UCSD-AML1 (cell line): Measurements from ENCODE around the gene CYP26C1.

Experiments
- DNase-seq: peaks from one replicate; lab custom pipeline; 2025; ENCODE audit not compliant: unreplicated experiment; lab: John Stamatoyannopoulos, UW

CYP26C1 gene, protein sequence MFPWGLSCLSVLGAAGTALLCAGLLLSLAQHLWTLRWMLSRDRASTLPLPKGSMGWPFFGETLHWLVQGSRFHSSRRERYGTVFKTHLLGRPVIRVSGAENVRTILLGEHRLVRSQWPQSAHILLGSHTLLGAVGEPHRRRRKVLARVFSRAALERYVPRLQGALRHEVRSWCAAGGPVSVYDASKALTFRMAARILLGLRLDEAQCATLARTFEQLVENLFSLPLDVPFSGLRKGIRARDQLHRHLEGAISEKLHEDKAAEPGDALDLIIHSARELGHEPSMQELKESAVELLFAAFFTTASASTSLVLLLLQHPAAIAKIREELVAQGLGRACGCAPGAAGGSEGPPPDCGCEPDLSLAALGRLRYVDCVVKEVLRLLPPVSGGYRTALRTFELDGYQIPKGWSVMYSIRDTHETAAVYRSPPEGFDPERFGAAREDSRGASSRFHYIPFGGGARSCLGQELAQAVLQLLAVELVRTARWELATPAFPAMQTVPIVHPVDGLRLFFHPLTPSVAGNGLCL

DNA sequence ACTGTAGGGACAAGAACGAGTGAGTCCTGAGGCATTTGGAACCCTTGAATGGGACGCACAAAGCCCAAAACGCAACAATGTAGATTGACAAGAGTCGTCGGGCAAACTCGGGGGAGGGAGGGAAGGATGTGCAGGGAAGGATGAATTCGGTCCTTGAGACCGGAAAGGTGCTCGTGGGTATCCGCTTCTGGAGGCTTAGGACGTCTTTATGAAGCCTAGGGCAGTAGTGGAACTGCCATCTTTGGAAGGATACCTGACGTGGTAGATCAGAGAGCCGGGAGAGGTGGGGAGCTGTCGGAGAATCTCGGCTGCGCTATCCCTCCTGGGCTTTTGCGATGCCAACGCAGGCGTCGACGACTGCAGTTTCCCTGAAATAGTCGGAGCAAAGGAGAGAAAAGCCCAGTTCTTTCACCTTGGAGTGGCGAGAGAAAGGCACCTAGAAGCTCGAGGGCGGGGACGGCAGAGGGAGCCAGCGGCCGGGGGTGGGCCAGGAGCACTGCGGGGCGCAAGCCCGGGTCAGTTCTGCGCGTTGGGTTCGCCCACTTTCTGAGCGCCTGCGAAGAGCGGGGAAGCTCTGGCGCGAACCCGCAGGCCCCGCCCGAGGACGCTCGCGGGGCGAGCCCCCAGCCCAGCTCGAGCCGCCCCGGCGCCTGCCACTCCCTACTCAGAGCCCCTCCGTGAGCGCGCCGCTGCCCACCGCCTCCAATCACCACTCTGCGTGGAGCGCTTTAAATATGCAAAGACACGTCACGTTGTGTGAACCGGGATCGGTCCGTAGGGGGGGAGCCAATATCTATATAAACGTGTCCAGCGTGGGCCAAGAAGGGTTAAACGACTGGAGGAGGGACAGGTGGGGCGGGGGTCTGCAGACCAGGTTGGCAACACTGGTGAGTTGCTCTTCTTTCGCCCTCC lies at the start of gene CYP26C1:
Gene CYP26C1, plus strand, starts transcription at position 824 of the 912 bp plus-strand sequence. CDS start 466 bp downstream, outside the sequence.
- DNase-seq = no peak

DNA sequence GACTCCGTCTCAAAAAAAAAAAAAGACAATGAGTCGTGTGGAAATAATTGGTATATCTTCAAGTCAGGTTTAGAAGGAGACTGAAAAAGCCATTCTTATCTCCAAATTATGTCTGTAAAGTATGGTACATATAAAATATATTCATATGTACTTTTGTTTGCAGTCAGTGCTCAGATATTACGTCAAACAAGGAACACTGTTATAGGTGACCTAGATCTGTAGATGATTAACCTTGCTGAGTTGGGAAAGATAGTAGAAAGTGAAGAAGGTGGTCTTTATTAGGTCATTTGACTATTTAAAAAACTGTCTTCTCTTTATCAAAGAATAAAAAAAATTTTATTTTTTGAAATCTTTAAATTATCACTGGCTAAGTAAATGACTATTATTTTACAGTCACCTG lies 44.9 kb upstream of the CYP26C1 start:
- DNase-seq = no peak

DNA sequence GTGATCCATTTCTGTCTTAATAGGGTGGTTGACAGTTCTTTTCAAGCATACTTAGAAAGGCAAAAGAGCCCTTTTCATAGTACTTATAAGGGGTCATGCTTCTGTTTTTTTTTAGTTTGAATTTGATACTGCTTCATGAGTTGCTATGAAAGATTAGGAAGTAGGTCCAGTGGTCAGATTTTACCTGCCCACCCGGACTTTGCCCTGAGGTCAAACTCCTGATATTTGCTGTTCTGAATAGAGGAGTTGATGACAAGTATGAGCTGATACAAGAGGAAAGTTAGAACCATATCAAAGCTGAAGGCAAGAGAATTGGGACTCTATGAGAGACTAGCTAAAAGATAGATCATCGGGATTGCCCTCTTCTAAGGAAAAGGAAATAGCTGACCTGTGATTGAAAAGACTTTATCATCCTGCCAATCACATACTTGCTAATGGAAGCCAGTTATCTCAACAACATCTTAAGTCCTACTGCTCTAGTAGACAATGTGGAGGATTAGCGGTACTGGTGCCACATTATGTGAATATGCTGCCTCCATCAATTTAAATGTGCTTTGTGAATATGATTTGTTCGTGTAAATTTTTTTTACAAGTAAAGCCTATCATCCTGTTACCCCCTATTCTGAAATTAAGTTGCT lies 37.5 kb upstream of the CYP26C1 start:
- DNase-seq = no peak

DNA sequence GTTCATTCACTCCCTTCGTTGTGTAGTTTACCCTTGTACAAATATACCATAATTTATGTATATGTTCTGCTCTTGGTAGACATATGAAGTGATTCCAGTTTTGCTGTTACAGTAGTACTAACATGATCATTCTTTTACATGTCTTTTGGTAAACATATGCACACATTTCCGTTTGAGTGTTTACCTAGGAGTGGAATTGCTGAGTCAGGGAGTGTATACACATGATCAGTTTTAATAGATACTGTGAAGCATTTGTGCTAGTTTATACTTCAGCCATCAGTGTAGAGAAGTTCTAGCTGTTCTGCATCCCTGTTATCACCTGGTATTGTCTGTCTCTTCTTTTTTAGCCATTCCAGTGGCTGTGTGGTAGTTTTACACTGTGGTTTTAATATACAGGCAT lies 34.5 kb upstream of the CYP26C1 start:
- no peak for DNase-seq

DNA sequence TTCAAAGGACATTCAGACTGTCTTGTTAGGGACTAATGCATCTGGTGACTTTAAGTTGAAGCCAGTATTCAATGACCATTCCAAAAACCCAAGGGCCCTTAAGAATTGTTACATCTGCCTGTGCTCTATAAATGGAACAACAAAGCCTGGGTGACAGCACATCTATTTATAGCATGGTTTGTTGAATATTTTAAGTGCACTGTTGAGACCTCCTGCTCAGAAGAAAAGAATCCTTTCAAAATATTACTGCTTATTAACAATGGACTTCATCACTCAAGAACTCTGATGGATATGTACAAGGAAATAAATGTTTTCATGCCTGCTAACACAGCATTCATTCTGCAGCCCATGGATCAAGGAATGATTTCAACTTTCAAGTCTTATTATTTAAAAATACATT lies 33.1 kb upstream of the CYP26C1 start:
- no peak for DNase-seq

DNA sequence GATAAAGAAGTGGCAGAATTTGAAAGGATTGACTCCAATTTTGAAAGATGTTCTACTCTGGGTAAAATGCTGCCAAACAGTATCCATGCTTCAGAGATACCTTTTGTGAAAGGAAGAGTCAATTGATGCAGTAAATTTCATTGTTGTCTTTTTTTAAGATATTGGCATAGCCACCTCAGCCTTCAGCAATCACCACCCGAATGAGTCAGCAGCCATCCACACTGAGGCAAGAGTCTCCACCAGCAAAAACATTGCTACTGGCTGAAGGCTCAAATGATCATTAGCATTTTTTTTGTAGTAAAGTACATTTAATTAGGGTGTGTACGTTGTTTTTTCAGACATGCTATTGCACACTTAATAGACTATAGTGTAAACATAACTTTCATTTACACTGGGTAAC lies 31.7 kb upstream of the CYP26C1 start:
- no peak for DNase-seq

DNA sequence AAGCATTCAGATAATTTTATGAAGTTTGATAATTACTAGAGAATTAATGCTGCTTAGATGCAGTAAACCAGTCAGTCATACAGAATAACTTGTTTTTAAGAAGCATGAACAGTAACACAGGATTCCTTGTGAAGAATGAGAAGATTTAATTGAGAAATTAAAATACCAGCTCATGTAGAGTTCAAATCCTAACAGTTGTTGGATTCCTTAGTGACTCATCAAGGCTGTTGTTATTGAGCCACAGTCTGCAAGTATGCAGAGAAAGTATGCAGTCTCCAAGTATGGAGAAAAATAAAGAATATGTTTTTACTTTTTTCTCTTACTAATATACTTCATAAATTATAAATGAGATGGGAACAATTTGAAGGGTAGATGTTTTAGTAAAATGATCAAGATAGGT lies 30.2 kb upstream of the CYP26C1 start:
- no peak for DNase-seq

DNA sequence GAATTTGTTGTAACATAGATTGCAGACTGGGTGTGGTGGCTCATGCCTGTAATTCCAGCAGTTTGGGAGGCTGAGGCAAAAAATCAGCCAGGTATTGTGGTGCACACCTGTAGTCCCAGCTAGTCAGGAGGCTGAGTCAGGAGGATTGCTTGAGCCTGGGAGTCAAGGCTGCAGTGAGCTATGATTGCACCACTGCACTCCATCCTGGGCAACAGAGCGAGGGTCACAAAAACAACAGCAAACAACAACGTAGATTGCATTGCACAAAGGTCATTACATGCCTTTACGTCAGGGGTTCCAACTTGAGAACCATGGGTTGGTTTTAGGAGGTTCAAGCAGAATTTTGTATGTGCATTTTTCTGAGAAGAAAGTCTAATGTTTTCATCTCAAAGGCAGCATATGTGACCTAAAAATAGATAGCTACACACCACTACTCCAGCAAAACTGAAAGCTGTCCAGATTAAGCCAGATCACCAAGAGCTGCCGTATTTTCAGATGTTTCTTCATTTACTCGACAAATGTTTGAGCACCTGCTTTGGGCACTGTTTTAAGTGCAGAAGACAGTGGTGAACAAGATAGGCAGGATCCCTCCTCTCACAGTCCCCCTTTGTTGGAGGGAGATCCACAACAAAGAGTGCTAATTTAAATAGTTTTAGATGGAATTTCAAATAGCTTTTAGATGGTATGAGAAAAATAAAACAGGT lies 28.3 kb upstream of the CYP26C1 start:
- DNase-seq = no peak

DNA sequence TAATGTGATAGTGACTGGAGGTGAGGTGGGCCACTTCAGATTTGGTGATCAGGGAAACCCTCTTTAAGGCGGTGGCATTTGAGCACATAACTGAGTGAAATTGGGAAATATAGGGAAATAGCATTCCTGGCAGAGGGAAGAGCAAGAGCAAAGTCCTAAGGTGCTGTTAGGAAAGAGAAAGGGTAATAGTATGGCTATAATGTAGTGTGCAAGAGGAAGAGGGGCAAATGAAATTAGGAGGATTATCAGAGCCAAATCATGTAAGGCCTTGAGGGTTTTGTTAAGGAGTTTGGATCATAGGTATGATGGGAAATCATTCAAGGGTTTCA lies 27.8 kb upstream of the CYP26C1 start:
- DNase-seq = no peak

DNA sequence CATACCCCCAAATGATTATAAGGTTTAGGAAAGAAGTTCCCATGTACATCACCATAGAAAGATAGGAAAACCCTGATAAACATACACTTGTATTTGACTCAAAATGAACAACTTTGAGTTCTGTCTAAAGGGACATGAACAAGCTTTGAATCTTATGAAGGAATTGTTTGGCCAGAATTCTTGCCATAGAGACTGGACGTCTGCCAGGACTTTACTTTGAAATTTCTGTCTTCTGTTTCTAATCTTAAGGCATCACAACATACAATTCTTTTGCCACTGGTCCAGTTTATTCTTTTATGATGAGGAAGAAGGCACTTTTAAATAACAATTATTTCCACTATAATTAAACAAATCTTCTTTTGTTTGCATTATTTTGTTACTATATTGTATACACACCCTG lies 26.2 kb upstream of the CYP26C1 start:
- DNase-seq = no peak

DNA sequence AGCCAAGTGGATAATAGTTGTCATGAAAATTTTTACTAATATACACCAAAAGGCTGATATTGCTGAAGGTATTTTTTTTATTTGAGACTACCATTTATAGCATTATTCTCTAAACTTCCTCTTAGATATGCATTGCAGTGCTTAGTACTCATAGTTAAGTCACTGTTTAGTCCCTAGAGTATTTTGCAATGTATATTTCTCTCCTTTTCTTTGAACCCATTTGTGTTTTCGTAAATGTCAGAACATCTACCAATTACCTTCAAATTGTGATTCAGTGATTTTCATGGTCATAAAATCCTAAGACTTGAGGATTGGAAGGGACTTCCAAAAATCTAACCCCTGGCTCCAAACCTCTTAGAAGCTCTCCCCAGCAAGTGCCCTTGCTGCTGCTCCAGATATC lies 21.5 kb upstream of the CYP26C1 start:
- DNase-seq = no peak

DNA sequence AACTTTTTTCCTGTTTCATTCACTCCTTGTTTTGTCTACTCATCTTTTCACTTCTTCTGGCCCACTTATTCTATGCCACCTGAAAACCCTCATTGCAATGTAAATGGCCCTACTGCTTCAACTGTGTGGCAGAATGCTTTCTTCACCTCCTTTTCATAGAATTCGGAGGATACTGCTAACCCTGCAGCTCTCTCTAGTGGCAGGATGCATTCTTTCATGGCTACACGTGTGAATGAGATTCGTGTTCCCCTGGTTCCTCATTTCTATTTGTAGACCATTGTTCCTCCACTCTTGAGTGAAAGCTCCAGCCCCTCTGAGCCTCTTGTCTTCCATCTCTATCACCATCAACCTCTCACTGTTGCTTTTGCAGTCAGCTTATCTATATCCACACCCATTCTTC lies 20.9 kb upstream of the CYP26C1 start:
- peak; percentile 41 for DNase-seq

DNA sequence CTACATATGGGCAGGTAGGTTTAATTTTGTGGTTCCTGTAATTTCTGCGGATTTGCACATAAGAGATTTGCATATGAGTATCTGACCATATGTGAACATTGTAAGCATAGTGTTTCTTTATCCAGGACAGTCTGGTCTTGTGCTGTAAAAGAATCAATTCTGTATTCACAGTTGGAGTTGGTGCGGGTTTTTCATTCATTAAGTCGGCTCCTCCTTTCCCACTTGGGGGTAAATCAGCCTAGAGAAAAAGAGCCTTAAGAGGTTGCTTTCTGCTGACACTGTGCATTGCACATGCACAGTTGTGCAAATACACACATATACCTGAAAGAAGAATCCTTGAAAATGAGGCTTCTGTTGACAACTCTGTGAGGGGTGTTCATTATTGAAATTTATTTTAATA lies 6.1 kb upstream of the CYP26C1 start:
- DNase-seq = no peak

DNA sequence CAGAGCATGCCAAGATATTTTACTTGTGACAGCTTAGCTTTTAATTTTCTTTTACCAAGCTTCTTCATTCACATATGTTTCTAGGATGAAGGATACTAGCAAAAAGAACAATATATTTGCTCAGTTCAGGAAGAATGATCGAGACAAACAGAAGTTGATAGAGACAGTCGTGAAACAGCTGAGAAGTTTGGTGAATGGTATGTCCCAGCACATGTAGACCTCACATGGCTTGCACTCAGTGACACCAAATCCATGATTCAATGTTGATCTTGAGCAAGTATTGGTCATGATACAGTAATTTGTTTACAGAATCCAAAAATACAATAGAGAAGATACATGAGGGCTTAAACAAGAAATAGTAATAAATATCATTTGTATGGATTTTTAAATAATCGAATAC lies 2.5 kb upstream of the CYP26C1 start:
- no peak for DNase-seq

DNA sequence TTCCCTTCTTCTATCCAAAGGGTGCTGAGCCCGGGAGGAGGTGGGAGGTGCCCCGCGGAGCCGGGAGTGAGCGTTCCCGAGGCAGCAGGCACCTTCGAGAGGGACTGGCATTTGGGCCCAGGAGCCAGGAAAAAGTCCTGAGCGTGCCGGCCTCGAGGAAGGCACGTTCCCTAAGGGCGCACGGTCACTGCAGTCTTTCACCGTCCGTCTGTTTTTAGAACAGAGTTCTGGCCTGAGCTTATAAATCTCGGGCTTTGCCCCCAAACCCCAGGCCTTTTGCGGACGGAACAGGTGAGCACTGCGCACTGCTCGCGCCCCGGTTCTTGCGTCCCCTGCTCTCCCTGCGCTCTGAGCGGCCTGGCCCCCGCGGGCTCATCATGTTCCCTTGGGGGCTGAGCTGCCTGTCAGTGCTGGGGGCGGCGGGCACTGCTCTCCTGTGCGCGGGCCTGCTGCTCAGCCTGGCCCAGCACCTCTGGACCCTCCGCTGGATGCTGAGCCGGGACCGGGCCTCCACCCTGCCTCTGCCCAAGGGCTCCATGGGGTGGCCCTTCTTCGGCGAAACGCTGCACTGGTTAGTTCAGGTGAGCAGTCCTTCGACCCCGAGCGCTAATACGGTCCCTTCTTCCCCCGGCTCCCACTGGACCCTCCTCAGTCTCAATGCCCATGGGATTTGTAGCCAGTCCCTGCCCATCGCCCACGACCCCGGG lies 442 bp downstream of the CYP26C1 start:
- no peak for DNase-seq

DNA sequence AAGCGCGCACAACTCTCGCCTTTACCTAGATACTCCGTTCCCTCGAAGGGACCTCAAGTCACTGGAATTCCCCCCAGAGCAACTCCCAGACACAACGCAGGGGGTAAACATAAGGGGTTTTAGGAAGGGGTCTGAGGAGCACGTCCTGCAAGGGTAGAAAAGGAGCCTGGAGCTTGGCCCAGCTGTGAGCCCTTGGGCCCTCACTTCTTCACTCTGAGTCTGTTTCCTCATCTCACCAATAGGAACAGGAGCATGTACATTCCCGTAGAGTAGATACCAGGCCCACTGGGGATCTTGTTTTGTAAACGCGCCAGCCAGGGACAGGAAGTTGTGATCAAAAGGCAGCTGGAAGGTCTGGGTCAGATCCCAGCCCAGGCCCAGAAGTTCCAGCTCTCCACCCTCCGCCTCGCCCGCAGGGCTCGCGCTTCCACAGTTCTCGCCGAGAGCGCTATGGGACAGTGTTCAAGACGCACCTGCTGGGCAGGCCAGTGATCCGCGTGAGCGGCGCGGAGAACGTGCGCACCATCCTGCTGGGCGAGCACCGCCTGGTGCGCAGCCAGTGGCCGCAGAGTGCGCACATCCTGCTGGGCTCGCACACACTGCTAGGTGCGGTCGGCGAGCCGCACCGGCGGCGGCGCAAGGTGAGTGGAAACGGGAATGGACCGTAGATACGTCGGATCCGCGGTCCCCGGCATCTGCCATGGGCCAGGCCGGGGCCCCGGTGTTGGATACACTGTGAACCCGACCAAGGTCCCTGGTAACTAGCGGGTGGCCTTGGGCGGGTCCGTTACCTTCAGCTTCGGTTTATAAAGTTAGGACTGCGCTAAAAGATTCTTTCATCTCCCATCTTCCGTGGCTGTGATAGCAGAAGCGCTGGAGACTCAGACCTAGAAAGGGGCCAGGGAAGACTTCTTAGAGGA lies 1.3 kb downstream of the CYP26C1 start:
- DNase-seq = no peak

DNA sequence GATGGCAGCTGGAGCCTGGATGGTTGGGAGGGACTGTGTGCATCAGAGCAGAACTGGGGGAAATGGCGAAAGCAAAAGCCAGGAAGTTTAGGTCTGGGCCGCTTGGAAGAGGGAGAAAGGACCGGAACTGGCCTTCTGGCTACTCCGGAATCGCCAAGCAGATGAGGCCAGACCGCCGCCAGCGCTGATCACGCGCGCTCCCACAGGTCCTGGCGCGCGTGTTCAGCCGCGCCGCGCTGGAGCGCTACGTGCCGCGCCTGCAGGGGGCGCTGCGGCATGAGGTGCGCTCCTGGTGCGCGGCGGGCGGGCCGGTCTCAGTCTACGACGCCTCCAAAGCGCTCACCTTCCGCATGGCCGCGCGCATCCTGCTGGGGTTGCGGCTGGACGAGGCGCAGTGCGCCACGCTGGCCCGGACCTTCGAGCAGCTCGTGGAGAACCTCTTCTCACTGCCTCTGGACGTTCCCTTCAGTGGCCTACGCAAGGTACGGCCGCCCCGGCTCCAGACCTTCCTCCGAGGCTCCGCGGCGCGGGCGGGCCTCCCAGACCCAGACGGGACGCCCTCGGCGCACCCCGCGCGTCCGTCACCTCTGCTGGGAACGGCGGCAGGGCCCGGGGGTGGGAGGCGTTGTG lies 2.0 kb downstream of the CYP26C1 start:
- no peak for DNase-seq

DNA sequence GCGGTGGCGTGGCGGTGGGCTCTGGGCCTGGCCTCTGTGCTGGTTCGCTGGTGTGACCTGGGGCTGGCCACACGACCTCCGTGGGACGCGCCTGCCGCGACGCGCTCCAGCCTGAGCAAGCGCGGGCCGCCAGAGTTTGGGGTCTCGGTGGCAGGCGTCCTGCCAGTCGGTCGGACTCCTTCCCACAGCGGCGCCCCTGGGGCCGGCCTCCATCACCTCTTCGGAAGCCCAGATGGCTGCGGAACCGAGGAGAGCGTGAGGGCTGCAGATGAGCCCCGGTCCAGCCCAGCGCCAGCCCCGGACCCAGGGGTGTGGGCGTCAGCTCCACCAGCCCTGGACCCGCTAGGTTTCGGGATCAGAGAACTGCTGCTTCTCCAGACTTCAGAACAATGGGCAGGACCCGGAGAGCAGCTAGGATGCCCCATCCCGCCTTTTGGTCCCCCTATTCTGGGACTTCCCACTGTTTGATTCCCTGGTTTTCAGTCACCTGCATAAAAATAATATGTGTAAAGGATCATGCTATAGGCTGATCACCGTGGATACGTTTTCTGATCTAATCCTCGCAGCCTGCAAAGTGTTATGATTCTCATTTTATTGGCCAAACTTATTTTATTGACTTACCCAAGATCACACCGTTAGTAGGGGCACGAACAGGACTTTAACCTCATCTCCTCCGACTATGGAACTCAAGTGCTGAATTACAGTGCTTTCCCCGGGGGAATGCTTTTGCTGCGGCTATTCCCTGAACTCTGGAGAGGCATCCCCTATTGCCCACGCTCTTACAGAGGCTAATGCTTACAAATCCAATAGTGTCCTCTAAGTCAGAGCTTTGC lies 2.8 kb downstream of the CYP26C1 start:
- no peak for DNase-seq
